AG04449 (cell line): Measurements from ENCODE around the gene DNAJB11.
"Not testable (repeated sequence)": the region's sequence is repeated elsewhere in the genome, so short reads cannot be mapped to it uniquely, and the experiment has no call there.

Source experiments
- CTCF ChIA-PET: fragments of 350-600 bp; formaldehyde crosslinking; extraction: SDS; loops from one replicate; lab custom pipeline; 2021; ENCODE audit warnings: antibody characterized with exemption; lab: Yijun Ruan, JAX
- POLR2A ChIA-PET: fragments of 400-600, 350-600 bp; formaldehyde crosslinking; extraction: SDS; loops from one replicate; lab custom pipeline; 2020; ENCODE audit warnings: antibody characterized with exemption, inconsistent platforms; lab: Yijun Ruan, JAX
- DNase-seq: peaks from one replicate; pipeline ENCODE4 v3.0.0-alpha.2; 2010; ENCODE audit warnings: low read depth, low spot score
- H3K4me3 ChIP-seq: 2 replicates; pipeline ENCODE4 v1.5.1; 2011; ENCODE audit warnings: low read depth, mild to moderate bottlenecking, control low read depth, low read length
- TF ChIP-seq, protein P1 (sequence below): IDR thresholded peaks from one replicate; pipeline ENCODE4 v1.5.1; 2011; ENCODE audit warnings: mild to moderate bottlenecking, moderate library complexity, low read length, control low read depth, inconsistent platforms; ENCODE audit not compliant: insufficient read depth; ENCODE audit errors: missing control alignments

The DNAJB11 gene

DNA sequence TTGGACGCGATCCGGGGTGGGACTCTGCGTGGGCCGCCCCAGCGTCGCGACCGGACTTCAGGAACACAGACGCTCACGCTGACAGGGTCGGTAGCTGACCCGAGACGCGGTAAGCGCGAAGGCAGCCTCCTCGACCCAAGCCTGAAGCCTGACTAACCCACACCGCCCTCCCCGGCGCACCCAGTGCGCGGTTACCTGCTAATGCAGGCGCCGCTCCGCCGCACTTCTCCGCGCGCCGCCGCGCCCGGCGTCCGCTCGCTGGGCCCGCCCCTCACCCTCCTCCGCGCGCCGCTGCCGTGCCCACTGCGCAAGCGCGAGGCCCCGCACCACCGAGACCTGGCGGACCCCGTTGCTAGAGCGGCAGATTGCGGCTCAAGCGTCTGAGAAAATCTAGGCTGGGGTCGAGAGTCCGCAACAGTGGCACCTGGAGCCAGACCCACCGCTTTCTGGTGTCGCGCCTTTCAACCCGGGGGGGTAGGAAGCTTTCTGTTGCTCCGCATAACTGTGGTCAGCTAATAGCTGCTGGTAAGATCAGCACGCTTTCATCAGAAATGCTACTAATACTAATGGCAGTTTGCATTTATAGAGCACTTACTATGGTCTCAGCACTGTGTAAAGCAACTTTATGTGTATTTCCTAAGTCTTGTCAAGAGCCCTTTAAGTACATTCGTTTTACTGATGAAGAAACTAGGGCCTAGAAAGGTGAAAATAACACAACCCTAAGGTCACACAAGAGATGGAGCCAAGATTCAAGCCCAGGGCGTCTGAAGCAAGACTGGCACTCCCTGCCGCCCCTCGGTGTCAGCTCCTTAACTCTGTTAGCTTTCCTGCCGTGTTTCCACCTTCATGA lies 3.2 kb upstream of the DNAJB11 start, which contains the start of gene TBCCD1:
Gene TBCCD1, minus strand, starts transcription at position 268 of the 850 bp plus-strand sequence. CDS start 3,010 bp downstream, outside the sequence.
- TF ChIP-seq, protein P1, sequence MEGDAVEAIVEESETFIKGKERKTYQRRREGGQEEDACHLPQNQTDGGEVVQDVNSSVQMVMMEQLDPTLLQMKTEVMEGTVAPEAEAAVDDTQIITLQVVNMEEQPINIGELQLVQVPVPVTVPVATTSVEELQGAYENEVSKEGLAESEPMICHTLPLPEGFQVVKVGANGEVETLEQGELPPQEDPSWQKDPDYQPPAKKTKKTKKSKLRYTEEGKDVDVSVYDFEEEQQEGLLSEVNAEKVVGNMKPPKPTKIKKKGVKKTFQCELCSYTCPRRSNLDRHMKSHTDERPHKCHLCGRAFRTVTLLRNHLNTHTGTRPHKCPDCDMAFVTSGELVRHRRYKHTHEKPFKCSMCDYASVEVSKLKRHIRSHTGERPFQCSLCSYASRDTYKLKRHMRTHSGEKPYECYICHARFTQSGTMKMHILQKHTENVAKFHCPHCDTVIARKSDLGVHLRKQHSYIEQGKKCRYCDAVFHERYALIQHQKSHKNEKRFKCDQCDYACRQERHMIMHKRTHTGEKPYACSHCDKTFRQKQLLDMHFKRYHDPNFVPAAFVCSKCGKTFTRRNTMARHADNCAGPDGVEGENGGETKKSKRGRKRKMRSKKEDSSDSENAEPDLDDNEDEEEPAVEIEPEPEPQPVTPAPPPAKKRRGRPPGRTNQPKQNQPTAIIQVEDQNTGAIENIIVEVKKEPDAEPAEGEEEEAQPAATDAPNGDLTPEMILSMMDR = no peak
- no peak for DNase-seq
- POLR2A ChIA-PET = no interaction called here
- CTCF ChIA-PET = interaction anchor here (1.0 to 7.1 kb wide), 7 partner anchors 11 to 584 kb away, joined by 3 to 60 read pairs (median 8); no protein-coding TSS in a partner anchor
- H3K4me3 ChIP-seq = peak within 1 kb of the TSS; percentile 94

DNA sequence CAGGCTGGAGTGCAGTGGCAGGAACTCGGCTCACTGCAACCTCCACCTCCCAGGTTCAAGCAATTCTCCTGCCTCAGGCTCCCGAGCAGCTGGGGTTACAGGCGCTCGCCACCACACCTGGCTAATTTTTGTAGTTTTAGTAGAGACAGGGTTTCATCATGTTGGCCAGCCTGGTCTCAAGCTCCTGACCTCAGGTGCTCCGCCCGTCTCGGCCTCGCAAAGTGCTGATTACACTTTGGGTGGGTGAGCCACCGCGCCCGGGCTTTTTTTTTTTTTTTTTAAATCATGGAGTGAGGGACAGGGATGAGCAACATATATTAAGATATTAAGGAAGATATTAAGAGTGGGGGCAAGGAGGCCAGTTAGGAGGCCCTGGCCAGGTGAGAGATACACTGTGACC lies 1.2 kb upstream of the DNAJB11 start:
- peak overlapping the region; percentile 79 for H3K4me3 ChIP-seq
- CTCF ChIA-PET = interaction anchor here (0.7 to 7.1 kb wide), 5 partner anchors 30 to 626 kb away, joined by 3 to 60 read pairs (median 4); no protein-coding TSS in a partner anchor
- DNase-seq, POLR2A ChIA-PET: not testable (repeated sequence)

DNA sequence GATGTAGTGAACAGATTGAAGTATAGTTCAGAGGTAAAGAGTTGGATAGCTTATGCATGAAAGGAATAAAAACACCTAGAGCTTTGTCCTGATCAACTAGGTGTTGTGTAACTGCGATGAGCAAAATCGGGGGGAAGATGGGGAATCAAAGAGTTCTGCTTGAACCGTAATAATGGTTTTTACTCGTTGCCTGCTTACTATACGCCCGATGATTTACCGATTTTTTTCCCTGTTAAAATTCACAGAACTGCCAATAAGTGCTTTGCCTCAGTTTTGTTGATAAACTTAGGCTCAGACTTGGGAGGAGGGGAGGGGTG lies 783 bp upstream of the DNAJB11 start:
- CTCF ChIA-PET = interaction anchor here (0.7 to 7.1 kb wide), 6 partner anchors 24 to 587 kb away, joined by 3 to 60 read pairs (median 4); no protein-coding TSS in a partner anchor

DNA sequence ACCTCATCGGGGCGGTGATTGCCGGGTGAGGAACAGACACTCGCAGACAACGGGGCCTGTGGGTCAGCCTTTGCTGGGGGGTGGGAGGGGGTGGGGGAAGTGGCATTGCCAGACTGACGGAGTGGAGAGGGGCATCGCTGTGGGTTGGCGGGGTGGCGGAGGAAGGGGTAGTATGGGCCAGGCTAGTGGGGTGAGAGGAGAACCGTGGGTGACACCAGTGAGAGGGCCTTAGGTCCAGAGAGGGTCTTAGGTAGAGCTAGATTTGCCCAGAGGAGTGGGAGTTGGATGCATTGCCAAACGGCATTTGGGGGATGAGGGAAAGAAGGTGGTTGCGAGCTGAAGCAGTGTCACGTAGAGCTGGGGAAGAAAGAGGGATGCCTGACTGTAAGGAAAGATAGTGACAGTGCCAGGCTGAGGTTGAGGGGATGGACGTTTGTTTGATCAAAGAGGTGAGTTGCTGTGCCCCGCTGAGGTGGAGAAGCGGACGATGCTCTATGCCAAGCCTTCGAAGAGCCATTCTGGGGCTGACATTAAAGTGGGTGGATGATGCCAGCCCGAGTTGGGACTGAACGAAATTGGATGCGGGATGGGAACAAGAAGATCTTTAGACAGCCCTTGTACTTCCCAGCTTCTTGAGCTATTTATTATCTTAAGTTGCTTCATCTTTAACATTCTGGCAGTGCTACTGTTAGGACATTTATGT lies 572 bp downstream of the DNAJB11 start:
- DNase-seq = no peak
- ChIA-PET CTCF (interaction anchor here (1.0 to 7.1 kb wide), 7 partner anchors 26 to 588 kb away, joined by 3 to 60 read pairs (median 4); no protein-coding TSS in a partner anchor), POLR2A (interaction anchor here (1.3 to 1.4 kb wide), 2 partner anchors 14 to 213 kb away, joined by 5 to 11 read pairs; partner anchors contain the start of gene EIF4A2)
- TF ChIP-seq, protein P1 = no peak
- H3K4me3 ChIP-seq = peak overlapping the region; percentile 93

More for the DNA sequence above, 783 bp upstream of the DNAJB11 start:
- POLR2A ChIA-PET = interaction anchor here (0.6 to 1.4 kb wide), 4 partner anchors 15 to 610 kb away, joined by 3 to 11 read pairs (median 4); partner anchors contain the start of gene EIF4A2
- TF ChIP-seq, protein P1 = no peak
- no peak for DNase-seq
- H3K4me3 ChIP-seq = peak overlapping the region; percentile 79

DNA sequence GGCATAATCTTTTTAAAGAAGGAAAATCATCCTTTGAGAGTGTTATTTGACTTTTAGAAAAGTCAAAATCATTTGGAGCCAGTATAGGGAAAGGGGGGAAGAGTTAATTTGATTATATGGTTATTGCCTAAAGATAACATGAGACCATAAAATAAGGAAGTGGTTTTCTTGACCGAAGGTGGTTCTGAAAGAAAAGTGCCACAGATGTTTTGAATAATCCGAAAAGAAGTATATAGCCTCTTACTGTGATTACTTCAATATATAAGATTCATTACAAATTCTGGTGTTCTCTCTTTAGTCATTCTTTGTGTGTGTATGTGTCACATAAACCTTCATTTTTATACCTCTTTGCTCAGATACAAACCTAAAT lies 1.1 kb downstream of the DNAJB11 start:
- no peak for DNase-seq

DNA sequence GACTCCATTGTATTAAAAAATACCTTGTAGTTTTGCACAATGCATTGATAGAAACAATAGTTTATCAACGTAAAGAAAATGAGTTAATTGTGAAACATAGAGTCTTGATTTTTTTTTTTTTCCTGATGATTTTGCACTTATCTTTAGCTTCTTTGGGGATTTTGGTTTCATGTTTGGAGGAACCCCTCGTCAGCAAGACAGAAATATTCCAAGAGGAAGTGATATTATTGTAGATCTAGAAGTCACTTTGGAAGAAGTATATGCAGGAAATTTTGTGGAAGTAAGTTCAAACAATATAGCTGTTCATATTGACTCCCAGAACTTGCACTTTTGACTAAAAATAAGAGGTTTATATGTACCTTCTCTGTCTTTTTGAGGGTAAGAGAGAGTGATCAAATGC lies 7.0 kb downstream of the DNAJB11 start:
- CTCF ChIA-PET = interaction anchor here (1.0 to 1.7 kb wide), 3 partner anchors 38 to 244 kb away, joined by 3 to 5 read pairs (median 3); no protein-coding TSS in a partner anchor
- TF ChIP-seq, protein P1 = no peak
- no peak for DNase-seq
- no peak overlapping the region for H3K4me3 ChIP-seq
- POLR2A ChIA-PET = no interaction called here

More for the DNA sequence above, 1.1 kb downstream of the DNAJB11 start:
- H3K4me3 ChIP-seq = peak overlapping the region; percentile 93
- ChIA-PET CTCF (interaction anchor here (1.0 to 7.1 kb wide), 5 partner anchors 11 to 250 kb away, joined by 3 to 60 read pairs (median 5); no protein-coding TSS in a partner anchor), POLR2A (no interaction called here)
- TF ChIP-seq, protein P1 = no peak
